ENCODE measurements around the gene EARS2. TPM values are rescaled to one million over a fixed set of nuclear protein-coding genes. Genes with fewer than 3 reads are reported as not detected.

EARS2 gene
- total and polyA plus RNA-seq, 9 of the 15 experiments (the other 6 are each of a cell fraction or from before 2014, with no cell fraction given): 17.6 to 58.6 (median 36.3) TPM

DNA sequence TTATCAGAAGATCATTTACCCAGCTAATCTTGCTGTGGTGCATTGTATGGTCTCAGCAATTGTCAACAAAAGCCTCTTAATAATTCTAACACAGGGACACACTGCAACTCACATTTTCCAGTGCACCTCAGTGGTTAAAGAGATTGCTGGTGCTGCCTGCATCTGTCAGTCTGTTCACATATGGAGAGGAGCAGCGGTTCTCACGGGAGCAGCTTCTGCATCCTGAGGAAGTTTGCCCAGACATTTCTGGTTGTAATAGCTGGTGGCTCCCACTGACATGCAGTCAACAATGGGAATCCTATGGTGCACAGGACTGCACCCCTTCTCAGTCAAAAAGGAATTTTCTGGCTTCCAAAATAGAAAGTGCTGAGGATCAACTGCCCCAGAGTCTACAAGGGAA is 54.7 kb downstream of the EARS2 start (continued):
- TF ChIP-seq TEAD4 (IDR thresholded peaks at IDR 0.05; ENCODE audit: low read length): no peak
- TF ChIP-seq TEAD4 (CRISPR knock-in tag; IDR thresholded peaks at IDR 0.05; ENCODE audit: borderline replicate concordance): no peak
- no peak for TF ChIP-seq RFX5 (IDR thresholded peaks at IDR 0.05; ENCODE audit: low read depth, low read length)
- TF ChIP-seq SNRNP70 (optimal IDR thresholded peaks at IDR 0.05; ENCODE audit: low read depth, low read length): no peak
- no peak for TF ChIP-seq U2AF2 (optimal IDR thresholded peaks at IDR 0.05; ENCODE audit: low read depth, low read length)
- TF ChIP-seq TAF15 (IDR thresholded peaks at IDR 0.05; ENCODE audit: low read depth, low read length): no peak
- no peak for TF ChIP-seq PHB (CRISPR knock-in tag; IDR thresholded peaks at IDR 0.05)
- TF ChIP-seq PHTF2 (CRISPR knock-in tag; IDR thresholded peaks at IDR 0.05): no peak

- Histone ChIP-seq H3K4me3 (no peak overlapping the region), H3K9me1 (ENCODE audit: control insufficient read depth, insufficient read depth, low read length) (peaks cover 14% of the 10 kb centered on the region), H3K4me1 (replicated peaks in 1 of 2; ENCODE audit: control insufficient read depth in 2 of 2, insufficient read depth in 2 of 2, low read length in 2 of 2) (peaks cover 34 to 47% of the 10 kb centered on the region in 2 experiments; a peak in 4 of 5 replicates), H3K79me2 (ENCODE audit: control insufficient read depth, insufficient read depth, low read length) (peaks cover 98% of the 10 kb centered on the region), H3K9ac (ENCODE audit: insufficient read depth in 1 of 2, low read depth in 2 of 2, low read length in 2 of 2) (no peak overlapping the region), H2AFZ (ENCODE audit: low read depth, low read length) (no peak overlapping the region), H4K20me1 (replicated peaks; ENCODE audit: control insufficient read depth, insufficient read depth, low read length) (peaks cover 63% of the 10 kb centered on the region), H3K9me3 (replicated peaks; ENCODE audit: control insufficient read depth, insufficient read depth, low read depth, low read length) (no peaks in the 10 kb centered on the region), H3K36me3 (ENCODE audit: control insufficient read depth, insufficient read depth, low read length) (peaks cover 48% of the 10 kb centered on the region), H3K4me2 (ENCODE audit: insufficient read depth, low read length) (no peak overlapping the region), H3K27me3 (ENCODE audit: control insufficient read depth in 2 of 2, insufficient read depth in 2 of 2, low read length in 2 of 2) (no peaks in the 10 kb centered on the region), H3K27ac (ENCODE audit: extremely low read depth, low read depth, low read length) (no peak overlapping the region)
- FAIRE-seq (no peak), DNase-seq (ENCODE audit: extremely low read depth in 1 of 4, low spot score in 3 of 4) (no peak), ATAC-seq (no peak)
- intact Hi-C loops (cut with micrococcal nuclease) (no loop called here), in situ Hi-C loops (cut with MboI) (no loop called here)
- ChIA-PET CTCF (ENCODE audit: low intra/inter-chr PET ratio) (no interaction called here), POLR2A (interaction anchor here (0.6 to 2.1 kb wide), 3 partner anchors 8 to 16 kb away, joined by 3 to 11 read pairs (median 8); partner anchors contain the start of gene GGA2)
- 84% methylated on average over 5 of the region's 5 CpGs for WGBS (ENCODE audit: insufficient coverage, low coverage, missing lambda C conversion rate)
- TF ChIP-seq NCOA1 (IDR thresholded peaks at IDR 0.05; ENCODE audit: low read depth): no peak
- TF ChIP-seq, protein P1, sequence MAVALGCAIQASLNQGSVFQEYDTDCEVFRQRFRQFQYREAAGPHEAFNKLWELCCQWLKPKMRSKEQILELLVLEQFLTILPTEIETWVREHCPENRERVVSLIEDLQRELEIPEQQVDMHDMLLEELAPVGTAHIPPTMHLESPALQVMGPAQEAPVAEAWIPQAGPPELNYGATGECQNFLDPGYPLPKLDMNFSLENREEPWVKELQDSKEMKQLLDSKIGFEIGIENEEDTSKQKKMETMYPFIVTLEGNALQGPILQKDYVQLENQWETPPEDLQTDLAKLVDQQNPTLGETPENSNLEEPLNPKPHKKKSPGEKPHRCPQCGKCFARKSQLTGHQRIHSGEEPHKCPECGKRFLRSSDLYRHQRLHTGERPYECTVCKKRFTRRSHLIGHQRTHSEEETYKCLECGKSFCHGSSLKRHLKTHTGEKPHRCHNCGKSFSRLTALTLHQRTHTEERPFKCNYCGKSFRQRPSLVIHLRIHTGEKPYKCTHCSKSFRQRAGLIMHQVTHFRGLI (CRISPR knock-in tag; IDR thresholded peaks at IDR 0.05): no peak
- no peak for TF ChIP-seq ADNP (tag; IDR thresholded peaks at IDR 0.05)
- TF ChIP-seq FOSL1 (tag; conservative IDR thresholded peaks at IDR 0.05): no peak
- TF ChIP-seq RBBP5 (IDR thresholded peaks at IDR 0.05; ENCODE audit: borderline replicate concordance, insufficient read depth, low read length, poor library complexity, severe bottlenecking): no peak
- no peak for TF ChIP-seq ZNF655 (CRISPR knock-in tag; IDR thresholded peaks at IDR 0.05)
- BruUV-seq (replicated peaks): no TSS peak
Observed at GRCh38 chr16:23501291-23501690, 55.9 kb downstream of the EARS2 start.
